ENCODE results near the gene HTRA3. TPM values are rescaled to one million over a fixed set of nuclear protein-coding genes. Genes with fewer than 3 reads are reported as not detected.
"Not testable (repeated sequence)": the region's sequence is repeated elsewhere in the genome, so short reads cannot be mapped to it uniquely, and the experiment has no call there.

The HTRA3 gene
- polyA plus RNA-seq, 1 donor = 15.5 TPM

GRCh38 chr4:8338351-8338961, 68.9 kb downstream of the HTRA3 start:
- H3K27me3 ChIP-seq (ENCODE audit: control insufficient read depth, insufficient read depth, low read length) = no peaks in the 10 kb centered on the region
- H3K9me3 ChIP-seq (ENCODE audit: control insufficient read depth, low read depth, low read length) = no peaks in the 10 kb centered on the region
- H3K36me3 ChIP-seq (ENCODE audit: control insufficient read depth, insufficient read depth, low read length) = no peaks in the 10 kb centered on the region
- no peak for DNase-seq
- H3K27ac ChIP-seq (ENCODE audit: low read length) = no peak overlapping the region
- 100% methylated on average over 1 of the region's 4 CpGs for WGBS (ENCODE audit: insufficient coverage, low lambda C conversion rate)
- no peak overlapping the region for H3K4me3 ChIP-seq (ENCODE audit: low read length)
- H3K4me1 ChIP-seq (ENCODE audit: control insufficient read depth, insufficient read depth, low read length) = no peaks in the 10 kb centered on the region

GRCh38 chr4:8340781-8341241, 71.3 kb downstream of the HTRA3 start:
- peak; percentile 48 to 55 for DNase-seq
- no peak overlapping the region for H3K4me3 ChIP-seq (ENCODE audit: low read length)
- H3K27ac ChIP-seq (ENCODE audit: low read length) = no peak overlapping the region
- H3K4me1 ChIP-seq (ENCODE audit: control insufficient read depth, insufficient read depth, low read length) = no peaks in the 10 kb centered on the region
- H3K27me3 ChIP-seq (ENCODE audit: control insufficient read depth, insufficient read depth, low read length) = no peaks in the 10 kb centered on the region
- 83% methylated on average over 1 of the region's 8 CpGs for WGBS (ENCODE audit: insufficient coverage, low lambda C conversion rate)
- H3K9me3 ChIP-seq (ENCODE audit: control insufficient read depth, low read depth, low read length) = no peaks in the 10 kb centered on the region
- no peaks in the 10 kb centered on the region for H3K36me3 ChIP-seq (ENCODE audit: control insufficient read depth, insufficient read depth, low read length)

- not testable (repeated sequence) for DNase-seq; H3K9me3 ChIP-seq (ENCODE audit: control insufficient read depth, low read depth, low read length); H3K36me3 ChIP-seq (ENCODE audit: control insufficient read depth, insufficient read depth, low read length); H3K4me1 ChIP-seq (ENCODE audit: control insufficient read depth, insufficient read depth, low read length); H3K27ac ChIP-seq (ENCODE audit: low read length); H3K4me3 ChIP-seq (ENCODE audit: low read length); H3K27me3 ChIP-seq (ENCODE audit: control insufficient read depth, insufficient read depth, low read length)
- WGBS (ENCODE audit: insufficient coverage, low lambda C conversion rate) = no CpG with 5 or more reads among the region's 7 CpGs
These were observed 71.7 kb downstream of the HTRA3 start for GRCh38 chr4:8341281-8341680.

GRCh38 chr4:8341691-8342090, 72.1 kb downstream of the HTRA3 start:
- Histone ChIP-seq H3K4me3 (ENCODE audit: low read length) (no peak overlapping the region), H3K36me3 (ENCODE audit: control insufficient read depth, insufficient read depth, low read length) (no peaks in the 10 kb centered on the region), H3K27me3 (ENCODE audit: control insufficient read depth, insufficient read depth, low read length) (no peaks in the 10 kb centered on the region), H3K4me1 (ENCODE audit: control insufficient read depth, insufficient read depth, low read length) (no peaks in the 10 kb centered on the region), H3K9me3 (ENCODE audit: control insufficient read depth, low read depth, low read length) (no peaks in the 10 kb centered on the region), H3K27ac (ENCODE audit: low read length) (no peak overlapping the region)
- no peak for DNase-seq
- WGBS (ENCODE audit: insufficient coverage, low lambda C conversion rate) = 100% methylated on average over 1 of the region's 10 CpGs

GRCh38 chr4:8342651-8343261, 73.2 kb downstream of the HTRA3 start:
- Histone ChIP-seq H3K4me1 (ENCODE audit: control insufficient read depth, insufficient read depth, low read length) (no peaks in the 10 kb centered on the region), H3K4me3 (ENCODE audit: low read length) (no peak overlapping the region), H3K27me3 (ENCODE audit: control insufficient read depth, insufficient read depth, low read length) (no peaks in the 10 kb centered on the region), H3K27ac (ENCODE audit: low read length) (peak overlapping the region; percentile 29), H3K9me3 (ENCODE audit: control insufficient read depth, low read depth, low read length) (no peaks in the 10 kb centered on the region), H3K36me3 (ENCODE audit: control insufficient read depth, insufficient read depth, low read length) (no peaks in the 10 kb centered on the region)
- DNase-seq = no peak
- whole genome bisulfite sequencing (ENCODE audit: insufficient coverage, low lambda C conversion rate) = 100% methylated on average over 1 of the region's 16 CpGs

GRCh38 chr4:8343262-8343966, 73.9 kb downstream of the HTRA3 start:
- no peaks in the 10 kb centered on the region for H3K4me1 ChIP-seq (ENCODE audit: control insufficient read depth, insufficient read depth, low read length)
- no peaks in the 10 kb centered on the region for H3K36me3 ChIP-seq (ENCODE audit: control insufficient read depth, insufficient read depth, low read length)
- H3K4me3 ChIP-seq (ENCODE audit: low read length) = no peak overlapping the region
- H3K9me3 ChIP-seq (ENCODE audit: control insufficient read depth, low read depth, low read length) = no peaks in the 10 kb centered on the region
- H3K27me3 ChIP-seq (ENCODE audit: control insufficient read depth, insufficient read depth, low read length) = no peaks in the 10 kb centered on the region
- H3K27ac ChIP-seq (ENCODE audit: low read length) = peak overlapping the region; percentile 29
- DNase-seq = no peak
- WGBS (ENCODE audit: insufficient coverage, low lambda C conversion rate) = no CpG with 5 or more reads among the region's 28 CpGs

- DNase-seq = no peak
- WGBS (ENCODE audit: insufficient coverage, low lambda C conversion rate) = no CpG with 5 or more reads among the region's 11 CpGs
- H3K4me3 ChIP-seq (ENCODE audit: low read length) = no peak overlapping the region
- H3K4me1 ChIP-seq (ENCODE audit: control insufficient read depth, insufficient read depth, low read length) = no peaks in the 10 kb centered on the region
- no peaks in the 10 kb centered on the region for H3K36me3 ChIP-seq (ENCODE audit: control insufficient read depth, insufficient read depth, low read length)
- peak overlapping the region; percentile 29 for H3K27ac ChIP-seq (ENCODE audit: low read length)
- H3K27me3 ChIP-seq (ENCODE audit: control insufficient read depth, insufficient read depth, low read length) = no peaks in the 10 kb centered on the region
- H3K9me3 ChIP-seq (ENCODE audit: control insufficient read depth, low read depth, low read length) = no peaks in the 10 kb centered on the region
These were observed 74.4 kb downstream of the HTRA3 start for GRCh38 chr4:8343967-8344331.

- 92% methylated on average over 6 of the region's 14 CpGs for WGBS (ENCODE audit: insufficient coverage, low lambda C conversion rate)
- Histone ChIP-seq H3K9me3 (ENCODE audit: control insufficient read depth, low read depth, low read length) (no peaks in the 10 kb centered on the region), H3K27me3 (ENCODE audit: control insufficient read depth, insufficient read depth, low read length) (no peaks in the 10 kb centered on the region), H3K36me3 (ENCODE audit: control insufficient read depth, insufficient read depth, low read length) (no peaks in the 10 kb centered on the region), H3K27ac (ENCODE audit: low read length) (no peak overlapping the region), H3K4me3 (ENCODE audit: low read length) (no peak overlapping the region), H3K4me1 (ENCODE audit: control insufficient read depth, insufficient read depth, low read length) (no peaks in the 10 kb centered on the region)
- DNase-seq = no peak
These were observed 74.8 kb downstream of the HTRA3 start for GRCh38 chr4:8344377-8344776.

- Histone ChIP-seq H3K9me3 (ENCODE audit: control insufficient read depth, low read depth, low read length) (no peaks in the 10 kb centered on the region), H3K4me1 (ENCODE audit: control insufficient read depth, insufficient read depth, low read length) (no peaks in the 10 kb centered on the region), H3K27me3 (ENCODE audit: control insufficient read depth, insufficient read depth, low read length) (no peaks in the 10 kb centered on the region), H3K36me3 (ENCODE audit: control insufficient read depth, insufficient read depth, low read length) (no peaks in the 10 kb centered on the region), H3K4me3 (ENCODE audit: low read length) (no peak overlapping the region), H3K27ac (ENCODE audit: low read length) (no peak overlapping the region)
- DNase-seq = no peak
- no CpG with 5 or more reads among the region's 34 CpGs for WGBS (ENCODE audit: insufficient coverage, low lambda C conversion rate)
These were observed 75.7 kb downstream of the HTRA3 start for GRCh38 chr4:8345053-8345945.
